SK-N-SH treated with all-trans-retinoic acid at 6 μM for 48 hours (cell line): Measurements from ENCODE around the gene TF.
"Not testable (repeated sequence)": the region's sequence is repeated elsewhere in the genome, so short reads cannot be mapped to it uniquely, and the experiment has no call there.

ENCODE experiments used
- SNAI2 ChIP-seq: fragments of 250-450 bp; sonication (Bioruptor Pico); IDR thresholded peaks from 2 replicates; pipeline ENCODE4 v1.5.0; 2020; ENCODE audit warnings: mild to moderate bottlenecking, moderate library complexity
- ZFP3 ChIP-seq: fragments of 250-450 bp; sonication (Bioruptor Pico); IDR thresholded peaks from 2 replicates; pipeline ENCODE4 v1.5.0; 2020; ENCODE audit warnings: mild to moderate bottlenecking, moderate library complexity
- TF ChIP-seq, protein P1 (sequence below): fragments of 250-450 bp; sonication (Bioruptor Pico); IDR thresholded peaks from 2 replicates; pipeline ENCODE4 v1.5.1; 2021; ENCODE audit warnings: mild to moderate bottlenecking, moderate library complexity

DNA sequence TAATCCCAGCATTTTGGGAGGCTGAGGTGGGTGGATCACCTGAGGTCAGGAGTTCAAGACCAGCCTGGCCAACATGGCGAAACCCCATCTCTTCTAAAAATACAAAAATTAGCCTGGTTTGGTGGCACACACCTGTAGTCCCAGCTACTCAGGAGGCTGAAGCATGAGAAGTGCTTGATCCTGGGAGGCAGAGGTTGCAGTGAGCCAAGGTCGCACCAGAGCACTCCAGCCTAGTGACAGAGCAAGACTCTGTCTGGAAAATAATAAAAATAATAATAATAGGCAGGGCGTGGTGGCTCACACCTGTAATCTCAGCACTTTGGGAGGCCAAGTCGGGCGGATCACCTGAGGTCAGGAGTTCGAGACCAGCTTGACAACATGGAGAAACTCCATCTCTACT, 34.6 kb downstream of the TF start:
- TF ChIP-seq ZFP3, SNAI2 (CRISPR knock-in tag): not testable (repeated sequence)
- TF ChIP-seq, protein P1, sequence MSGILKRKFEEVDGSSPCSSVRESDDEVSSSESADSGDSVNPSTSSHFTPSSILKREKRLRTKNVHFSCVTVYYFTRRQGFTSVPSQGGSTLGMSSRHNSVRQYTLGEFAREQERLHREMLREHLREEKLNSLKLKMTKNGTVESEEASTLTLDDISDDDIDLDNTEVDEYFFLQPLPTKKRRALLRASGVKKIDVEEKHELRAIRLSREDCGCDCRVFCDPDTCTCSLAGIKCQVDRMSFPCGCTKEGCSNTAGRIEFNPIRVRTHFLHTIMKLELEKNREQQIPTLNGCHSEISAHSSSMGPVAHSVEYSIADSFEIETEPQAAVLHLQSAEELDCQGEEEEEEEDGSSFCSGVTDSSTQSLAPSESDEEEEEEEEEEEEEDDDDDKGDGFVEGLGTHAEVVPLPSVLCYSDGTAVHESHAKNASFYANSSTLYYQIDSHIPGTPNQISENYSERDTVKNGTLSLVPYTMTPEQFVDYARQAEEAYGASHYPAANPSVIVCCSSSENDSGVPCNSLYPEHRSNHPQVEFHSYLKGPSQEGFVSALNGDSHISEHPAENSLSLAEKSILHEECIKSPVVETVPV: not testable (repeated sequence)
